GM18517 (cell line): ENCODE measurements around the gene LYPD4.

Experiments used
- ATAC-seq: cut with Tn5 transposase; IDR thresholded peaks from one replicate; pipeline ENCODE4 v1.9.1; 2021; ENCODE audit warnings: mild to moderate bottlenecking, moderate library complexity; ENCODE audit not compliant: unreplicated experiment

Gene LYPD4

GRCh38 chr19:41853344-41853743, 8.9 kb upstream of the LYPD4 start:
- ATAC-seq: no peak

DNA sequence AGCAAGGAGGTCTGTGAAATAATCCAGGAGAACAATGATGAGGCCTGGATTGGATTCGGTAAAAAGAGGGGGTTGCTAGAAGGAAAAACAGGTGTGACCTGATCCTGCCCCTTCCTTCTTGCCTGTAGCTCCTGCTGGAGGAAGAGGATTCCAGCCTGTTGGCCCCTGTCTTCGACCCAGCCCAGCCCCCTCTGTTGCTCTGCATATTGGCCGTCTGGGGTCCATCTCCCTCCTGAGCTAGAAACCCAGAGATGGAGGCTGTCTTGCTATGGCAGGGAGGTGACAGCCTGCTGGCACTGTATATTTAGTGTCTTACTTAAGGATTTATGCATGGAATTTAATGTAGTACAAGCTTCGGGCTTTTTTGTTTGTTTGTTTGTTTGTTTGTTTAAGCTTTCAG, 7.0 kb upstream of the LYPD4 start:
- no peak for ATAC-seq

GRCh38 chr19:41850381-41850780, 5.9 kb upstream of the LYPD4 start:
- ATAC-seq: no peak

GRCh38 chr19:41849067-41849466, 4.6 kb upstream of the LYPD4 start:
- no peak for ATAC-seq

GRCh38 chr19:41848666-41849065, 4.2 kb upstream of the LYPD4 start:
- ATAC-seq: no peak

GRCh38 chr19:41847351-41848105, 3.0 kb upstream of the LYPD4 start:
- ATAC-seq: no peak

- ATAC-seq: no peak
Measured at GRCh38 chr19:41845051-41845590, 638 bp upstream of the LYPD4 start.

GRCh38 chr19:41845001-41845050, 343 bp upstream of the LYPD4 start, which contains the start of gene DMRTC2:
Gene DMRTC2 (plus strand): TSS chr19:41845042. CDS start chr19:41847429, 2,387 bp downstream.
- ATAC-seq: no peak

- no peak for ATAC-seq
Measured at GRCh38 chr19:41843371-41843770, 1.1 kb downstream of the LYPD4 start.

- no peak for ATAC-seq
Measured at GRCh38 chr19:41839211-41839610, 5.3 kb downstream of the LYPD4 start.

DNA sequence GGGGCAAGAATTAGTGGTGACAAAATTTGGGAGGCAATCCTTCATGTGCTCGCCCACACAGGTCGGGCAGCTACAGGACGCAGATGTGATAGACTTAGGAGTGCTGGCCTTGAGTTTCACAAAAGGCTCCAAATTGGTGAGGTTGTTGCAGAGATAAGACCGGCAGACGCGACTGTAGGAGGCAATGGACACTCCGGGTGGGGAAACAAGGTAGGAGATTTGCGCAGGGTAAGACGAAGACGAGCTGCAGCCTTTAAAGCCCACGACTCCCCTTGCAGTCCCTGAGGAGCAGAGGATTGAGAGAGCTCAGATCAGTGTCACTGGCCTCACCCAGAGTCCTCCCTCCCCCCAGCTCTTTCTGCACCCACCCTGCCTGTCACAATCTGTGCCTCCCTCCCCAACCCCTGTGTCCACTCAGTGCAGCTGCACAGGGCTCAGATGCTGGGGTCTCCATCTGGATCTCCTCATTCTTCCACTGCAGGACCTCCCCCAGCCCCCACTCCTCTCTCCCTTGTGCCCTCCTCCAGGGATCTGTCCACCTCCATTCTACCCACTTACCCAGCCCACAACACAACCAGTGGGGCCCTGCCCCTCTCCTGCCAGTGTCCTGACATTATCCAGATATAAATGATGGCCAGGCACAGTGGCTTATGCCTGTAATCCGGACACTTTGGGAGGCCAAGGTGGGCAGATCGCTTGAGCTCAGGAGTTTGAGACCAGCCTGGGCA, 6.3 kb downstream of the LYPD4 start:
- ATAC-seq: no peak

DNA sequence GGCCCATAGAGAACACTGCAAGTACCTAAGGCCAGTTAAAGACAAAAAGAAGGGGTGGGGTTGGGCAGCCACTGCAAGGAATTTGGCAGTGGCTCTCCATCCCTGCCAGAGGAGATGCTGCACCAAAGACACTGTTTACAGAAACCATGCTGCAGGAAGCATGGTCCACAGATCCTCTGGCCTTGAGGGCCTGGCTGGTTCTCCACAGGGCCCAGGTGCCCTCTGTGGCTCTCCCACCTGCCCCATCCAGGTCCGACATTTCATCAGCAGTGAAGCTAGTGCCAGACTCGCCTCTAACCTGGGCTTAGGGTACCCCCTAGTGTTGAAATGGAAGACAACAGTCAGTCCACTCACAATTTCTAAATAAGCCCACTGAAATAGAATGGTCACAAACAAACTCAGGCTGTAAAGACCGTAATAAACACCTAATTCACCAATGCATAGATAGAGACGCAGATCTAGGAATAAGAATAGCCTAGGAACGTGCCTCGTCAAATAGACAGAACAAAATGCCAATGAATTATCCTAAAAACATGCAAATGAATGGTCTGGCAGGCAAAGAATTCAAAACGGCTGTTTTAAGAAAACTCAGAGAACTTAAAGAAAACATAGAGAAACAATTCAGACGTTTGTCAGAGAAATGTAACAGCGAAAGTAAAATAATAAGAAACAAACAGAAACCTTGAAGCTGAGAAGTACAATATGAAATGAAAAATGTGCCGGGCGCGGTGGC, 23.3 kb downstream of the LYPD4 start:
- ATAC-seq: no peak

DNA sequence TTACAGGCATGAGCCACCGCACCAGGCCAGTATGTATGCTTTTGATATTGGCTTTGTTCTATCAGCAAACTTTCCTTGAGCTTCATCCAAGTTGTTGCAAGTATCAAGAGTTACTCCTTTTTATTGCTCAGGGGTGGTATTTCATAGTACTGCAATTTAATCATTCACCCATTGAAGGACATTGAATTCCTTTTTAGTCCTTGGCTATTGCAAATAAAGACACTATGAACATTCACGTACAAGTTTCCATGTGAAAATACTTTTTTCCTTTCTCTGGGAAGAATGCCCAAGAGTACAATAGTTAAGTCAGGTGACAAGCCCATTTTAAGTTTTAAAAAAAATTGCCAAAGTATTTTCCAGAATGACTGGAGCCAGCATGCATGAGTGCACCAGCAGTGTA, 27.7 kb downstream of the LYPD4 start:
- ATAC-seq: no peak

- no peak for ATAC-seq
Measured at GRCh38 chr19:41815301-41815700, 29.2 kb downstream of the LYPD4 start.

DNA sequence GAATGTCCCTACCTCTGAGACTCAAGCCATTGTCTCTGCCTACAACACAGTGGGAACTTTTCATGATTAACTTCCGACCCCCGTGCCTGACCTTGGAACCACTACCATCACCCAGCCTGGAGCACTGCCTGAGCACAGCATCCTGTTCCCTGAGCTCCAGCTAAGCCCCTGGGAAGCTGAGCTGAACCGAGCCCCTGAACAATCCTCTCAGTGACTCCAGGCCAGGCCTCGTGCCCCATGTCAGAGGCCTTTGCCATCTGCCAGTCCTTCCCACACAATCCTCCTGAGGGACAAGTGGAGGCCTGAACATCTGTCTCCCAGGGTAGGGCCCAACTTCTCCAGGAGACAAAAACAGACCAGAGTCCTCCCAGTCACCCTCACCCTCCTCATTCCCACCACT, 30.6 kb downstream of the LYPD4 start:
- ATAC-seq: no peak

- ATAC-seq: no peak
Measured at GRCh38 chr19:41811981-41812380, 32.5 kb downstream of the LYPD4 start.

- no peak for ATAC-seq
Measured at GRCh38 chr19:41811036-41811435, 33.4 kb downstream of the LYPD4 start.

GRCh38 chr19:41810301-41810700, 34.2 kb downstream of the LYPD4 start:
- ATAC-seq: no peak

- no peak for ATAC-seq
Measured at GRCh38 chr19:41808663-41809566, 35.6 kb downstream of the LYPD4 start.

DNA sequence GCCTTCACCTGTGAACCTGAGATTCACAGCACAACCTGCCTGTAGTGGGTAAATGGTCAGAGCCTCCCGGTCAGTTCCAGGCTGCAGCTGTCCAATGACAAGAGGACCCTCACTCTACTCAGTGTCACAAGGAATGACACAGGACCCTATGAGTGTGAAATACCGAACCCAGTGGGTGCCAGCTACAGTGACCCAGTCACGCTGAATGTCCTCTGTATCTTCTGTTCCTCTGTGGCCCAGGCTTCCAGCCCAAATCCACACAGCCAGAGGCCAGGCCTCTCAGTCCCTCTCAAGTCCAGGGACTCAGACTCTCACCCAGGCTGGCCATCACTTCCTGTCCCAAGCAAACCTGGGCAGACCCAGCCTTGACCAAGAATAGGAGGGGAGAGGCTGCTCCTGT, 37.3 kb downstream of the LYPD4 start:
- no peak for ATAC-seq

DNA sequence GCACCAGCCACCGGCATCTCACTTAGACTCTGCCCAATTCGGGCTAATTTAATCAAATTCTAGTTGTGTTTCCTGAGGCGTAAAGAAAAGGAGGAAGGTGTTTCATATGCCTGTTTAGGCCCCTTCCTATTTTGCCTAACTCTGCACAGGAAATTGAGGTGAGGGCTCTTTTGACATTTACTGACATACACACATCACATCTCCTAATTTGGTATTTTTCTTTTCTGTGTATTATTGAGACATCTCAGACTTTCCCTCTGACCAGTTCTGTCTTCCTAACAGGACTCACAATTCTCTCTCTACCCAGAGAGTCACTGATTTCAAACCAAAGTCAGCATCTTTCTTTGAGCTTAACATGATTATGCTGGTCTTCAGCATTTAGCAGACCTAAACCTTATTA, 40.1 kb downstream of the LYPD4 start:
- no peak for ATAC-seq
